ENCODE results near the gene LDLR. TPM values are rescaled to one million over a fixed set of nuclear protein-coding genes. Genes with fewer than 3 reads are reported as not detected.
"Not testable (repeated sequence)": the region's sequence is repeated elsewhere in the genome, so short reads cannot be mapped to it uniquely, and the experiment has no call there.

LDLR gene
- total RNA-seq, 2 experiments from 2014 or later = 67.3 to 68.8 TPM

GRCh38 chr19:11061952-11062351 lies 27.3 kb upstream of the LDLR start:
- no peak overlapping the region for H3K27ac Mint-ChIP-seq
- H3K36me3 Mint-ChIP-seq = peaks cover 13% of the 10 kb centered on the region
- no peaks in the 10 kb centered on the region for H3K9me3 Mint-ChIP-seq
- no peak overlapping the region for H3K4me3 Mint-ChIP-seq
- no peak for DNase-seq
- no peaks in the 10 kb centered on the region for H3K4me1 Mint-ChIP-seq
- no peaks in the 10 kb centered on the region for H3K27me3 Mint-ChIP-seq

- Mint-ChIP-seq H3K4me1 (no peaks in the 10 kb centered on the region), H3K36me3 (peaks cover 19% of the 10 kb centered on the region), H3K4me3 (no peak overlapping the region), H3K9me3 (peaks cover 4% of the 10 kb centered on the region), H3K27me3 (no peaks in the 10 kb centered on the region), H3K27ac (no peak overlapping the region)
- no peak for DNase-seq
Measured at GRCh38 chr19:11063434-11063833, 25.8 kb upstream of the LDLR start.

GRCh38 chr19:11064831-11065303 lies 24.4 kb upstream of the LDLR start:
- H3K27me3 Mint-ChIP-seq = no peaks in the 10 kb centered on the region
- no peak for DNase-seq
- H3K27ac Mint-ChIP-seq = no peak overlapping the region
- peaks cover 4% of the 10 kb centered on the region for H3K9me3 Mint-ChIP-seq
- no peak overlapping the region for H3K4me3 Mint-ChIP-seq
- peaks cover 22% of the 10 kb centered on the region for H3K36me3 Mint-ChIP-seq
- no peaks in the 10 kb centered on the region for H3K4me1 Mint-ChIP-seq

- Mint-ChIP-seq H3K4me1 (no peaks in the 10 kb centered on the region), H3K36me3 (peaks cover 20% of the 10 kb centered on the region), H3K9me3 (peaks cover 4% of the 10 kb centered on the region), H3K27ac (no peak overlapping the region), H3K4me3 (no peak overlapping the region), H3K27me3 (no peaks in the 10 kb centered on the region)
- DNase-seq = no peak
Measured at GRCh38 chr19:11066326-11066725, 22.9 kb upstream of the LDLR start.

- no peak overlapping the region for H3K4me3 Mint-ChIP-seq
- no peak for DNase-seq
- H3K4me1 Mint-ChIP-seq = no peaks in the 10 kb centered on the region
- no peaks in the 10 kb centered on the region for H3K27me3 Mint-ChIP-seq
- H3K27ac Mint-ChIP-seq = peak overlapping the region; percentile 34
- H3K9me3 Mint-ChIP-seq = peaks cover 4% of the 10 kb centered on the region
- H3K36me3 Mint-ChIP-seq = peaks cover 20% of the 10 kb centered on the region
Measured at GRCh38 chr19:11067356-11068113, 21.7 kb upstream of the LDLR start.

GRCh38 chr19:11069561-11069960 lies 19.7 kb upstream of the LDLR start:
- Mint-ChIP-seq H3K4me3 (no peak overlapping the region), H3K27me3 (no peaks in the 10 kb centered on the region), H3K4me1 (peaks cover 4% of the 10 kb centered on the region), H3K36me3 (peaks cover 18% of the 10 kb centered on the region), H3K27ac (no peak overlapping the region), H3K9me3 (peaks cover 4% of the 10 kb centered on the region)
- DNase-seq = no peak

GRCh38 chr19:11070123-11070522 lies 19.1 kb upstream of the LDLR start:
- Mint-ChIP-seq H3K4me1 (peaks cover 5% of the 10 kb centered on the region), H3K36me3 (peaks cover 16% of the 10 kb centered on the region), H3K4me3 (no peak overlapping the region), H3K27ac (no peak overlapping the region), H3K27me3 (no peaks in the 10 kb centered on the region), H3K9me3 (peaks cover 4% of the 10 kb centered on the region)
- DNase-seq = no peak

- H3K27me3 Mint-ChIP-seq = no peaks in the 10 kb centered on the region
- no peak for DNase-seq
- H3K9me3 Mint-ChIP-seq = no peaks in the 10 kb centered on the region
- H3K27ac Mint-ChIP-seq = no peak overlapping the region
- H3K4me3 Mint-ChIP-seq = no peak overlapping the region
- H3K4me1 Mint-ChIP-seq = peaks cover 5% of the 10 kb centered on the region
- H3K36me3 Mint-ChIP-seq = peaks cover 3% of the 10 kb centered on the region
Measured at GRCh38 chr19:11073568-11073967, 15.7 kb upstream of the LDLR start.

- H3K27me3 Mint-ChIP-seq, H3K27ac Mint-ChIP-seq, H3K9me3 Mint-ChIP-seq, H3K4me3 Mint-ChIP-seq, H3K36me3 Mint-ChIP-seq, H3K4me1 Mint-ChIP-seq, DNase-seq: not testable (repeated sequence)
Measured at GRCh38 chr19:11076792-11077191, 12.5 kb upstream of the LDLR start.

- Mint-ChIP-seq H3K4me3 (no peak overlapping the region), H3K27me3 (no peaks in the 10 kb centered on the region), H3K27ac (no peak overlapping the region), H3K36me3 (peaks cover 1% of the 10 kb centered on the region), H3K4me1 (peaks cover 5% of the 10 kb centered on the region), H3K9me3 (no peaks in the 10 kb centered on the region)
- no peak for DNase-seq
Measured at GRCh38 chr19:11078893-11079292, 10.4 kb upstream of the LDLR start.

GRCh38 chr19:11079999-11080398 lies 9.3 kb upstream of the LDLR start:
- DNase-seq = no peak
- H3K27ac Mint-ChIP-seq = no peak overlapping the region
- H3K4me1 Mint-ChIP-seq = no peaks in the 10 kb centered on the region
- H3K9me3 Mint-ChIP-seq = no peaks in the 10 kb centered on the region
- no peak overlapping the region for H3K4me3 Mint-ChIP-seq
- H3K27me3 Mint-ChIP-seq = no peaks in the 10 kb centered on the region
- H3K36me3 Mint-ChIP-seq = peaks cover 1% of the 10 kb centered on the region

GRCh38 chr19:11087870-11088505 lies 1.3 kb upstream of the LDLR start:
- Mint-ChIP-seq H3K4me3 (no peak overlapping the region), H3K4me1 (peaks cover 28% of the 10 kb centered on the region), H3K9me3 (no peaks in the 10 kb centered on the region), H3K27ac (peak overlapping the region; percentile 99), H3K36me3 (peaks cover 25% of the 10 kb centered on the region), H3K27me3 (no peaks in the 10 kb centered on the region)
- no peak for DNase-seq

- H3K27me3 Mint-ChIP-seq = no peaks in the 10 kb centered on the region
- H3K36me3 Mint-ChIP-seq = peaks cover 31% of the 10 kb centered on the region
- peak overlapping the region; percentile 96 for H3K4me3 Mint-ChIP-seq
- H3K9me3 Mint-ChIP-seq = no peaks in the 10 kb centered on the region
- DNase-seq = no peak
- H3K27ac Mint-ChIP-seq = peak overlapping the region; percentile 99
- peaks cover 29% of the 10 kb centered on the region for H3K4me1 Mint-ChIP-seq
Measured at GRCh38 chr19:11088506-11089253, 583 bp upstream of the LDLR start.

- Mint-ChIP-seq H3K4me3 (peak overlapping the region; percentile 96), H3K36me3 (peaks cover 42% of the 10 kb centered on the region), H3K4me1 (peaks cover 39% of the 10 kb centered on the region), H3K27ac (peak overlapping the region; percentile 99)
- not testable (repeated sequence) for DNase-seq, H3K27me3 Mint-ChIP-seq, H3K9me3 Mint-ChIP-seq
Measured at GRCh38 chr19:11090014-11090263, 676 bp downstream of the LDLR start.

- peaks cover 47% of the 10 kb centered on the region for H3K36me3 Mint-ChIP-seq
- no peaks in the 10 kb centered on the region for H3K27me3 Mint-ChIP-seq
- H3K9me3 Mint-ChIP-seq = no peaks in the 10 kb centered on the region
- peak overlapping the region; percentile 99 for H3K27ac Mint-ChIP-seq
- peak overlapping the region; percentile 96 for H3K4me3 Mint-ChIP-seq
- DNase-seq = peak; percentile 98
- H3K4me1 Mint-ChIP-seq = peaks cover 41% of the 10 kb centered on the region
Measured at GRCh38 chr19:11090264-11090996, 1.2 kb downstream of the LDLR start.

All from activated naive CD8-positive, alpha-beta T cell treated with anti-CD3 and anti-CD28 coated beads for 36 hours (primary cell).